Mucosa of descending colon (tissue), 3 donors: Measurements from ENCODE around the gene COG5. TPM values are rescaled to one million over a fixed set of nuclear protein-coding genes. Genes with fewer than 3 reads are reported as not detected.

ENCODE experiments used
- ATAC-seq: fragments of 200-7000 bp; cut with Tn5 transposase; one replicate; pipeline ENCODE4 v1.9.1; 2020; ENCODE audit warnings: mild to moderate bottlenecking, moderate library complexity
- DNase-seq, 3 donors: peaks; one replicate each; pipeline ENCODE4 v3.0.0-alpha.2; 2020
- H3K36me3 ChIP-seq: fragments of 200-600 bp; one replicate; pipeline ENCODE4 v1.8.0; 2021; ENCODE audit warnings: low read depth, mild to moderate bottlenecking
- H3K4me1 ChIP-seq: fragments of 200-600 bp; one replicate; pipeline ENCODE4 v1.8.0; 2021; ENCODE audit warnings: low read depth, mild to moderate bottlenecking
- H3K4me3 ChIP-seq: fragments of 200-600 bp; one replicate; pipeline ENCODE4 v1.8.0; 2021; ENCODE audit warnings: mild to moderate bottlenecking
- H3K9me3 ChIP-seq: fragments of 200-600 bp; one replicate; pipeline ENCODE4 v1.8.0; 2021; ENCODE audit warnings: mild to moderate bottlenecking
- intact Hi-C, 2 donors: fragments of 100-400 bp; cut with DNase I in 1 of 2; cut with micrococcal nuclease in 1 of 2; formaldehyde crosslinking; loops; one replicate each; pipeline versions ENCODE4 v1.11.0 to v1.11.1; 2022; cut with DNase I, micrococcal nuclease
- total RNA-seq, 3 donors: library from RNA; stranded (reverse); fragmentation: NEBNext Ultra II Directional in 2 of 3; extraction: Animal tissue kit (Norgen Biotek cat#: 25700) in 2 of 3; gene quantifications; one replicate each; pipeline versions ENCODE4 v1.2.1 to v1.2.4, GENCODE V29; 2021 to 2023
- TF ChIP-seq, protein P1 (sequence below): fragments of 200-600 bp; IDR thresholded peaks from one replicate; pipeline ENCODE4 v1.8.0; 2022; ENCODE audit warnings: antibody characterized with exemption, mild to moderate bottlenecking
- donor health status: DM: no; HTN: no; CAD: no; lungs with moderate emphysema.
- donor health status: DM: no; HTN: no; CAD: no.
- donor health status: DM: no; HTN: yes; CAD: no.

Gene COG5
- total RNA-seq, 3 donors from 2014 or later, result 46.8 to 56.4 (median 47.7) TPM

DNA sequence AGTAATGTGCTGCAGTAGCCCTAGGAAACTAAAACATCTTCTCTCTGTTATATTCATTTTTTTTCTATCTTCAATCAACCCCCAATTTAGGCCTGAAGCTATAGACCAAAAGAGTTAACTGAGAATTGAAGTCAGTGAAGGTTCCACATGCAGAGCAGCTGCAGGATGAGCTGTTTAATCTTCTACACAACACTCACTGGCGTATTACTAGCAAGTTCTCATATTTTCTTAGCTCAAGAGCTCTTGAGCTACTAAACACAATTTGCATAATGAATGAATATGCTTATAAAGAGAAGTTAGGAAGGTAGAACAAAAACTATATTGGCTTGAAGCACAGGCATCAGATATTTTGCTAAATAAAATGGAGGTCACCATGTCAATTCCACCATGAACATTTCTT, 135.1 kb downstream of the COG5 start:
- ATAC-seq (no peak), DNase-seq (no peak)
- no peaks in the 10 kb centered on the region for H3K36me3 ChIP-seq
- no peak overlapping the region for H3K4me3 ChIP-seq
- TF ChIP-seq, protein P1, sequence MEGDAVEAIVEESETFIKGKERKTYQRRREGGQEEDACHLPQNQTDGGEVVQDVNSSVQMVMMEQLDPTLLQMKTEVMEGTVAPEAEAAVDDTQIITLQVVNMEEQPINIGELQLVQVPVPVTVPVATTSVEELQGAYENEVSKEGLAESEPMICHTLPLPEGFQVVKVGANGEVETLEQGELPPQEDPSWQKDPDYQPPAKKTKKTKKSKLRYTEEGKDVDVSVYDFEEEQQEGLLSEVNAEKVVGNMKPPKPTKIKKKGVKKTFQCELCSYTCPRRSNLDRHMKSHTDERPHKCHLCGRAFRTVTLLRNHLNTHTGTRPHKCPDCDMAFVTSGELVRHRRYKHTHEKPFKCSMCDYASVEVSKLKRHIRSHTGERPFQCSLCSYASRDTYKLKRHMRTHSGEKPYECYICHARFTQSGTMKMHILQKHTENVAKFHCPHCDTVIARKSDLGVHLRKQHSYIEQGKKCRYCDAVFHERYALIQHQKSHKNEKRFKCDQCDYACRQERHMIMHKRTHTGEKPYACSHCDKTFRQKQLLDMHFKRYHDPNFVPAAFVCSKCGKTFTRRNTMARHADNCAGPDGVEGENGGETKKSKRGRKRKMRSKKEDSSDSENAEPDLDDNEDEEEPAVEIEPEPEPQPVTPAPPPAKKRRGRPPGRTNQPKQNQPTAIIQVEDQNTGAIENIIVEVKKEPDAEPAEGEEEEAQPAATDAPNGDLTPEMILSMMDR, result no peak
- intact Hi-C loops, result no loop called here
- H3K9me3 ChIP-seq, result no peaks in the 10 kb centered on the region
- no peaks in the 10 kb centered on the region for H3K4me1 ChIP-seq

DNA sequence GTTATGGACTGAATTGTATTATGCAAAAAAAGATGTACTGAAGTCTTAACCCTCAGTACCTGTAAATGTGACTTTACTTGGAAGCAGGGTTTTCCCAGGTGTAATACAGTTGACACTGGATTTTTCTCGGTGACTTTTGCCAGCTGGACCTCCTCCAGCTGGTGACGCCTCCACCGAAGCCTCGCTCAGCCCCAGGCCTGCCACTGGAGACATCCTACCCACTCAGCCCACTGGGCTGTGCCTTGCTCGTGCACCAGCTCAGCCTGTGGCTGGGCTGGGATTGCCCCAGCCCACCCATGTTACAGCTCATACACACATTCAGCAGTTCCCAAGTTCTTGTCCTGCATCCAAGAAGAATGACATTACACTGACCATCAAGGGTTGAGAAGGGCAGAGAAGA, 136.3 kb downstream of the COG5 start:
- intact Hi-C loops, result no loop called here

DNA sequence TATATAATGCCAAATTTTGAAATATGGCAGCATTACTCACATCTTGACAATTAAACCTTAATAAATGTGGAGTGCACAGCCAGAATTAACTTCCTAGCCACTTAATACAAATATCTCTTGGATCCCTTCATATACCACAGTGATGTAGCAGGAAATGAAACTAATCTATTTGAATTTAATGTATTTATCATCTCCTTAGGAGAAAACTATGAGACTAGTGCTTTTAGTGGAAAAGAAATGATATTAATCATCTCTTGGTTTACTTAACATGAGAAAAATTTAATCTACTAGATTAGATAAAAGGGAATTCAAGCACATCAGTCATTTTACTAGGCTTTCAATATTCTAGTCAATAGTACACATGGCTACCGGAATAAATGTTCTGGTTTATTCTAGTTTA, 149.5 kb downstream of the COG5 start:
- DNase-seq, result no peak
- no peaks in the 10 kb centered on the region for H3K4me1 ChIP-seq
- no peak for ATAC-seq
- H3K36me3 ChIP-seq, result no peaks in the 10 kb centered on the region
- H3K4me3 ChIP-seq, result no peak overlapping the region
- TF ChIP-seq, protein P1, result no peak
- intact Hi-C loops, result no loop called here
- no peaks in the 10 kb centered on the region for H3K9me3 ChIP-seq

More for the DNA sequence above, 136.3 kb downstream of the COG5 start:
- Histone ChIP-seq H3K4me3 (no peak overlapping the region), H3K4me1 (no peaks in the 10 kb centered on the region), H3K9me3 (no peaks in the 10 kb centered on the region), H3K36me3 (no peaks in the 10 kb centered on the region)
- DNase-seq (no peak), ATAC-seq (no peak)
- TF ChIP-seq, protein P1, result no peak

DNA sequence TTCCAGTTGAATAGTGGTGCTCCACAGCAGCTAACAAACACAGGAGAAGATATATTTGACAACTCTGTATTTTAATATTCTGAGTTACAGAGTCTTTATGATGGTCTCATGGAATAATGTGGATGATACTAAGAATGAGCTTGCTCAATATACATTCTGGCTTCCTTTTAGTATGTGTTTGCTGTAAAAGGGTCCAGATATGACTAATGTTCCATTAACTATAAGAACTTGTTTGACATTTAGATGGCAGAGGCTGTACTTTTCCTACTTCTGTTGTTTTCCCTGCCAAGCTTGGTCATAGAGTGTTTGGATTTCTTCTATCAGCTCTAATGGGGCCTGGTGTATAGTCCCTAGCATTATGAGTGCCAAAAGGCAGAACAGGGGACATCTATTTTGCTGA, 155.4 kb downstream of the COG5 start:
- Histone ChIP-seq H3K9me3 (no peaks in the 10 kb centered on the region), H3K4me3 (no peak overlapping the region), H3K36me3 (no peaks in the 10 kb centered on the region), H3K4me1 (peaks cover 6% of the 10 kb centered on the region)
- TF ChIP-seq, protein P1, result no peak
- intact Hi-C loops, result no loop called here
- no peak for DNase-seq
- no peak for ATAC-seq

DNA sequence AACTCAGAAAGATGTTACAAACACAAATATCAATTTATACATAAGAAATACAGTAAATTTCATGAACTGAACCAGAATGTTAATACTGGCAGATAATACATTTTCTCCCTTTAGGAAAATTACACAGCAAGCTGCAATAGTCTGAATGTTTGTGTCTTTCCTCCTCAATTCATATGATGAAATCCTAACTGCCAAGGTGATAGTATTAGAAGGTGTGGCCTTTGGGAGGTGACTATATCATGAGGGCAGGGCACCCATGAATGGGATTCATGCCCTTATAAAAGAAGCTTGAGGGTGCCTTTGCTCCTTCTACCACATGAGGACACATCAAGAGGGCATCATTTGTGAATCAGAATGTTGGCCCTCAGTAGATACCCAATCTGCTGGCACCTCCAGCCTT, 158.2 kb downstream of the COG5 start:
- no peak overlapping the region for H3K4me3 ChIP-seq
- peak; percentile 83 for ATAC-seq
- intact Hi-C loops, result no loop called here
- no peaks in the 10 kb centered on the region for H3K36me3 ChIP-seq
- peaks cover 6% of the 10 kb centered on the region for H3K4me1 ChIP-seq
- H3K9me3 ChIP-seq, result no peaks in the 10 kb centered on the region
- TF ChIP-seq, protein P1, result no peak
- no peak for DNase-seq
